T-cell (primary cell): ENCODE data around the gene SSMEM1. TPM values are rescaled to one million over a fixed set of nuclear protein-coding genes. Genes with fewer than 3 reads are reported as not detected.

Source experiments
- ATAC-seq, 4 experiments: fragments of 200-7000 bp in 3 of 4; fragments of 150-1000 bp in 1 of 4; cut with Tn5 transposase; replicated peaks in 1 of 4; 1 replicate in 3 of 4; 2 replicates in 1 of 4; pipeline ENCODE4 v1.10.0; 2021; ENCODE audit warnings: moderate library complexity in 3 of 4, mild to moderate bottlenecking in 2 of 4, moderate number of reproducible peaks in 1 of 4
- CTCF ChIA-PET, 2 donors: fragments of 300-600 bp; sonication (Branson Sonifier 250); formaldehyde crosslinking; loops; one replicate each; lab custom pipeline; 2022; ENCODE audit warnings: antibody characterized with exemption in 2 of 2; lab: Charles Lee
- POLR2A ChIA-PET, 2 donors: fragments of 300-600 bp; sonication (Branson Sonifier 250); formaldehyde crosslinking; loops; one replicate each; lab custom pipeline; 2022; ENCODE audit warnings: antibody characterized with exemption in 2 of 2; lab: Charles Lee
- DNase-seq, 35 experiments: peaks; one replicate each; pipeline versions ENCODE4 v3.0.0 to v3.0.0-alpha.2; 2013 to 2023
- H3K27ac ChIP-seq: one replicate; pipeline ENCODE4 v1.5.1; 2013; ENCODE audit warnings: low read length
- H3K27me3 ChIP-seq, 2 experiments: replicated peaks in 1 of 2; 1 replicate in 1 of 2; 2 replicates in 1 of 2; pipeline versions ENCODE4 v1.6.1 to v1.7.0; 2013; ENCODE audit warnings: low read length in 1 of 2, mixed read lengths in 1 of 2; ENCODE audit not compliant: control insufficient read depth in 2 of 2, insufficient read depth in 2 of 2; ENCODE audit errors: extremely low read depth in 1 of 2
- H3K36me3 ChIP-seq, 2 donors: 1 replicate in 1 of 2; 2 replicates in 1 of 2; pipeline versions ENCODE4 v1.6.1 to v1.7.0; 2013; ENCODE audit warnings: low read length in 1 of 2; ENCODE audit not compliant: control insufficient read depth in 2 of 2, insufficient read depth in 1 of 2; ENCODE audit errors: extremely low read depth in 1 of 2
- H3K4me1 ChIP-seq, 2 experiments: 1 replicate in 1 of 2; 2 replicates in 1 of 2; pipeline versions ENCODE4 v1.6.1 to v1.7.0; 2013; ENCODE audit warnings: low read length in 2 of 2, mixed read lengths in 1 of 2; ENCODE audit not compliant: insufficient read depth in 2 of 2, control insufficient read depth in 1 of 2; ENCODE audit errors: extremely low read depth in 1 of 2
- H3K4me3 ChIP-seq, 2 donors: 1 replicate in 1 of 2; 2 replicates in 1 of 2; pipeline versions ENCODE4 v1.5.1 to v1.7.0; 2013; ENCODE audit warnings: mild to moderate bottlenecking in 2 of 2, low read length in 1 of 2, moderate library complexity in 1 of 2; ENCODE audit not compliant: control insufficient read depth in 1 of 2; ENCODE audit errors: extremely low read depth in 1 of 2
- H3K9me3 ChIP-seq: 2 replicates; pipeline ENCODE4 v1.7.0; 2013
- H3K27ac Mint-ChIP-seq, 2 donors: one replicate each; pipeline ENCODE4 v1.8.0; 2020 to 2021; ENCODE audit warnings: mild to moderate bottlenecking in 2 of 2, mixed read lengths in 2 of 2
- H3K27me3 Mint-ChIP-seq, 2 donors: one replicate each; pipeline ENCODE4 v1.8.0; 2021 to 2022; ENCODE audit warnings: mixed read lengths in 2 of 2
- H3K36me3 Mint-ChIP-seq: one replicate; pipeline ENCODE4 v1.8.0; 2021; ENCODE audit warnings: mixed read lengths
- H3K4me1 Mint-ChIP-seq, 3 donors: one replicate each; pipeline ENCODE4 v1.8.0; 2020 to 2022; ENCODE audit warnings: mixed read lengths in 3 of 3, mild to moderate bottlenecking in 1 of 3
- H3K4me3 Mint-ChIP-seq, 3 donors: one replicate each; pipeline ENCODE4 v1.8.0; 2020 to 2022; ENCODE audit warnings: mild to moderate bottlenecking in 3 of 3, mixed read lengths in 3 of 3, moderate library complexity in 3 of 3
- H3K9me3 Mint-ChIP-seq, 3 donors: one replicate each; pipeline ENCODE4 v1.8.0; 2020 to 2022; ENCODE audit warnings: mixed read lengths in 3 of 3
- WGBS: methylation state at CpG from one replicate; pipeline ENCODE4 v1.1.5; 2013; ENCODE audit warnings: missing lambda C conversion rate; ENCODE audit not compliant: insufficient coverage; 5-methylcytosine and 5-hydroxymethylcytosine counted together
- total RNA-seq, 35 experiments: library from RNA in 6 of 35; stranded (reverse) in 6 of 35; fragments of 120-200 nt in 1 of 35; gene quantifications; one replicate each; pipeline versions ENCODE4 v1.2.1 to v1.2.4 and lab custom pipeline; 2013 to 2026

The SSMEM1 gene
- total RNA-seq, 5 donors from 2014 or later (not counting 1 experiment from before 2014, with no cell fraction given), result not detected

DNA sequence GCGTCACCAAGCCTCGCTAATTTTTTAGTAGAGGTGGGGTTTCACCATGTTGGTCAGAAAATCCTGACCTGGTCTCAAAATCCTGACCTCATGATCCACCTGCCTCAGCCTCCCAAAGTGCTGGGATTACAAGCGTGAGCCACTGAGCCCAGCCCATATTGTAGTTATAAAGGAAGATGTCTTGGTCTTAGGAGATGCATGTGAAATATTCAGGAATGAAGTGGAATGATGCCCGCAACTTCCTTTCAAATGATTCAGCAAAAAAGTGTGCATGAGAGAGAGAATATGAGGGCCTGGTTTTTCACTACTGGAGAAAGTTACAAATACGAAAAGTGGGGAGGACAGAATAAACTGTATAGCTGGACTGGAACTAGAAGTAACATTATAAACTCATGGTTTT is 18.3 kb upstream of the SSMEM1 start:
- ATAC-seq (no peak), DNase-seq (no peak)
- H3K36me3 Mint-ChIP-seq, result peaks cover 57% of the 10 kb centered on the region
- CTCF ChIA-PET, result no interaction called here
- POLR2A ChIA-PET, result no interaction called here
- Histone ChIP-seq H3K4me1 (no peaks in the 10 kb centered on the region), H3K9me3 (no peaks in the 10 kb centered on the region), H3K36me3 (peaks cover 4 to 42% of the 10 kb centered on the region in 2 donors), H3K27ac (no peak overlapping the region), H3K4me3 (no peak overlapping the region), H3K27me3 (no peaks in the 10 kb centered on the region)
- no peak overlapping the region for H3K4me3 Mint-ChIP-seq
- peaks cover 2 to 10% (median 2%) of the 10 kb centered on the region in 3 donors for H3K4me1 Mint-ChIP-seq
- no peaks in the 10 kb centered on the region for H3K27me3 Mint-ChIP-seq
- H3K27ac Mint-ChIP-seq, result no peak overlapping the region
- no peaks in the 10 kb centered on the region for H3K9me3 Mint-ChIP-seq
- WGBS, result no CpG with 5 or more reads among the region's 5 CpGs

DNA sequence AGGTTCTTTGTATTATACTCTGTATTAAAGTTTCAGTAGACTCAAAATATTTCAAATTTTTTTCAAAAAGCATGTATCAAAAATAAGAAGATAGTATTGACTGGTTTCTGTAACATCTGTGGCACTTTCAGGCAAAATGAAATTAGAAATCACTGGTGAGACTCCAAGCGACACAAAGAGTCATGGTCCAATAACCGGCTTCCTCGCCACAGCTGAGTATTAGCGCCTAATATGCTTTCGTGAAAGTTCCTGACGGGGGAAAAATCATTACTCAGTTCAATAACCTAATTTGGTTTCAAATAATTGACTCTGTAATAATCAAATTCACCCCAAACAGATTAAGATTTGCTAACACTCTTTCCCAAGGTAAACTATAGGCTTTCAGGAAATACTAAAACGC is 15.9 kb upstream of the SSMEM1 start:
- Mint-ChIP-seq H3K4me1 (peaks cover 0 to 10% (median 2%) of the 10 kb centered on the region in 3 donors), H3K36me3 (peaks cover 56% of the 10 kb centered on the region), H3K27me3 (no peaks in the 10 kb centered on the region), H3K9me3 (no peaks in the 10 kb centered on the region), H3K4me3 (no peak overlapping the region), H3K27ac (no peak overlapping the region)
- no peaks in the 10 kb centered on the region for H3K4me1 ChIP-seq
- ChIA-PET POLR2A (interaction anchor here in 1 of 2 donors (0.8 kb wide), 1 partner anchor 51 kb away, joined by 4 read pairs; no protein-coding TSS in a partner anchor), CTCF (no interaction called here)
- no peaks in the 10 kb centered on the region for H3K9me3 ChIP-seq
- H3K36me3 ChIP-seq, result peaks cover 4 to 37% of the 10 kb centered on the region in 2 donors
- DNase-seq (no peak), ATAC-seq (no peak)
- no peak overlapping the region for H3K27ac ChIP-seq
- no peaks in the 10 kb centered on the region for H3K27me3 ChIP-seq
- no peak overlapping the region for H3K4me3 ChIP-seq
- 100% methylated on average over 4 of the region's 7 CpGs for WGBS

DNA sequence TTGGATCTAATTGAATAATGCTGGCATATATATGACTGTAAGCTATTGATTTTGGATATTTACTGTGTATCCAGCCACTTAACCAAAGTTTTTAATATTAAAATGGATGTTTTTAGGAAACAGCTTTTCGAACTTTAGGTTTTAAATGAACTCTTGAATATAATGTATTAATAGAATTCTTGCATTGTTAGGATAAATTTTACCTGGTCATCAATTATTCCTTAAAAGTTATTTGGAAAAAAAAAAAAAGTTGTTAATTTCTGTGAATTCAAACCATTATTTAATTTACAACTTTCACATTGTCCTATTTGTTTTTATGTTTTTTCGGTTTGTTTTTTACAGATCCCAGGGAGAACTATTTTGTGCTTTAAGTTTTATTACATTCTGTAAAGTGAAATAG is 12.3 kb upstream of the SSMEM1 start:
- peaks cover 4 to 34% of the 10 kb centered on the region in 2 donors for H3K36me3 ChIP-seq
- Mint-ChIP-seq H3K36me3 (peaks cover 43% of the 10 kb centered on the region), H3K4me1 (peaks cover 4 to 9% (median 7%) of the 10 kb centered on the region in 3 donors), H3K27ac (no peak overlapping the region), H3K4me3 (no peak overlapping the region), H3K9me3 (no peaks in the 10 kb centered on the region), H3K27me3 (no peaks in the 10 kb centered on the region)
- POLR2A ChIA-PET, result interaction anchor here in 1 of 2 donors (0.6 kb wide), 1 partner anchor 1730 kb away, joined by 5 read pairs; no protein-coding TSS in a partner anchor
- H3K27me3 ChIP-seq, result no peaks in the 10 kb centered on the region
- no peak overlapping the region for H3K27ac ChIP-seq
- H3K9me3 ChIP-seq, result no peaks in the 10 kb centered on the region
- ATAC-seq, result no peak
- no peaks in the 10 kb centered on the region for H3K4me1 ChIP-seq
- H3K4me3 ChIP-seq, result no peak overlapping the region
- CTCF ChIA-PET, result no interaction called here
- no CpG with 5 or more reads among the region's 2 CpGs for WGBS
- no peak for DNase-seq

DNA sequence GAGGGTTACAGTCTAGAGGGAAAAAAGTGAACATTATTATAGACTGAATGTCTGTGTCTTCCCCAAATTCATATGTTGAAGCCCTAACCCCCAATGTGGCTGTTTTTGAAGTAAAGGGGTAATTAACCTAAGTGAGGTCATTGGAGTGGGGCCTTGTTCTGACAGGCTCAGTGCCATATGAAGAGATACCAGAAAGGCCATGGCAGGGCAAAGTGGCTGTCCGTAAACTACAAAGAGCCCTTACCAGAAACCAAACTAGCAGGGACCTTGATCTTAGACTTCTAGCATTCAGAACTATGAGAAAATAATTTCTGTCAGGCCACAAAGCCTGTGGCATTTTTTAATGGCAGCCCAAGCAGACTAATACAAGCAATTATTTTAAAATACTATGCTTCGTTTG is 11.2 kb upstream of the SSMEM1 start:
- no peaks in the 10 kb centered on the region for H3K4me1 ChIP-seq
- 100% methylated on average over 1 of the region's 2 CpGs for whole genome bisulfite sequencing
- H3K4me1 Mint-ChIP-seq, result peaks cover 8 to 12% (median 12%) of the 10 kb centered on the region in 3 donors
- H3K36me3 ChIP-seq, result peaks cover 4 to 32% of the 10 kb centered on the region in 2 donors
- H3K9me3 ChIP-seq, result no peaks in the 10 kb centered on the region
- ATAC-seq (no peak), DNase-seq (no peak)
- no peak overlapping the region for H3K4me3 ChIP-seq
- H3K27ac Mint-ChIP-seq, result no peak overlapping the region
- peaks cover 43% of the 10 kb centered on the region for H3K36me3 Mint-ChIP-seq
- no peak overlapping the region for H3K4me3 Mint-ChIP-seq
- ChIA-PET POLR2A (no interaction called here), CTCF (no interaction called here)
- H3K27ac ChIP-seq, result no peak overlapping the region
- no peaks in the 10 kb centered on the region for H3K27me3 Mint-ChIP-seq
- H3K9me3 Mint-ChIP-seq, result no peaks in the 10 kb centered on the region
- H3K27me3 ChIP-seq, result no peaks in the 10 kb centered on the region

DNA sequence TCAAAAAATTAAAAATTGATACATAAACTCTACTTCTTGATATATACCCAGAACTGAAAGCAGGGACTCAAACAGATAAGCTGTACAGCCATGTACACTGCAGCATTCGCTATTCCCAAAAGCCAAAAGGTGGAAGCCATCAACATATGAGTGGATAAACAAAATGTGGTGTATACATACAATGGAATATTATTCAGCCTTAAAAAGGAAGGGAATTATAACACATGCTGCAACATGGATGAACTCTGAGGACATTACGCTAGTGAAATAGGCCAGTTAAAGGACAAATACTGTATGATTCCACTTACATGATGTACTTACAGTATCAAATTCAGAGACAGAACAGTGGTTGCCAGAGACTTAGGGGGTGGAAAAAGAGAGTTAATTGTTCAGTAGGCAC is 10.6 kb upstream of the SSMEM1 start:
- H3K27me3 ChIP-seq, result no peaks in the 10 kb centered on the region
- no peak overlapping the region for H3K27ac Mint-ChIP-seq
- ChIA-PET CTCF (no interaction called here), POLR2A (interaction anchor here in 1 of 2 donors (0.5 kb wide), 1 partner anchor 176 kb away, joined by 4 read pairs; no protein-coding TSS in a partner anchor)
- no peaks in the 10 kb centered on the region for H3K9me3 ChIP-seq
- DNase-seq (no peak), ATAC-seq (no peak)
- no peak overlapping the region for H3K4me3 ChIP-seq
- no peaks in the 10 kb centered on the region for H3K27me3 Mint-ChIP-seq
- H3K36me3 ChIP-seq, result peaks cover 7 to 37% of the 10 kb centered on the region in 2 donors
- H3K4me1 Mint-ChIP-seq, result peaks cover 11 to 16% (median 16%) of the 10 kb centered on the region in 3 donors
- no peaks in the 10 kb centered on the region for H3K9me3 Mint-ChIP-seq
- peaks cover 41% of the 10 kb centered on the region for H3K36me3 Mint-ChIP-seq
- no peaks in the 10 kb centered on the region for H3K4me1 ChIP-seq
- H3K4me3 Mint-ChIP-seq, result no peak overlapping the region
- no peak overlapping the region for H3K27ac ChIP-seq
- WGBS, result 100% methylated on average over 1 of the region's 2 CpGs

DNA sequence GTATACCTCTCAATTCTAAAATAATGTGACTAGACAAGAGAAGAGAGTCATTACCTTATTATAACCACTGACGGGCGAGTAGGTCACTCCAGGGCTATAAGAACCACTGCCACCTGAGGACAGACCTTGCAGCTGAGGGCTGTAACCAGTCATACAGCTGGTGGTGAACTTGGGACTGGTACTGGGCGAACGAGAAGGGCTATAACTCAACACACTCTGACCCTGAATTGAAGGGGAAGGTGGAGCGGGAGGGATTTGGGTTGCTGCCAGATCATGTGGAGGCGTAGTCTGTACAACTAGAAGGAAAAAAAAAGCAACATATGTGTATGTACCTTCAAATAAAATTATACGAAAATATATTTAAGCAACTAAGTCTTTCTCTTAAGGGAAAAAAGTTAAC is 5.9 kb upstream of the SSMEM1 start:
- Histone ChIP-seq H3K36me3 (peaks cover 3 to 37% of the 10 kb centered on the region in 2 donors), H3K27ac (no peak overlapping the region), H3K4me1 (peaks cover 0 to 15% of the 10 kb centered on the region in 2 experiments), H3K4me3 (no peak overlapping the region), H3K27me3 (no peaks in the 10 kb centered on the region), H3K9me3 (no peaks in the 10 kb centered on the region)
- H3K4me1 Mint-ChIP-seq, result peaks cover 31 to 40% (median 39%) of the 10 kb centered on the region in 3 donors
- H3K36me3 Mint-ChIP-seq, result peaks cover 27% of the 10 kb centered on the region
- H3K27me3 Mint-ChIP-seq, result no peaks in the 10 kb centered on the region
- no CpG with 5 or more reads among the region's 7 CpGs for WGBS
- ChIA-PET CTCF (interaction anchor here in 1 of 2 donors (0.5 kb wide), 1 partner anchor 124 kb away, joined by 4 read pairs; no protein-coding TSS in a partner anchor), POLR2A (no interaction called here)
- no peaks in the 10 kb centered on the region for H3K9me3 Mint-ChIP-seq
- ATAC-seq (no peak), DNase-seq (no peak)
- H3K27ac Mint-ChIP-seq, result no peak overlapping the region
- no peak overlapping the region for H3K4me3 Mint-ChIP-seq
